NCI-H2107 (cell line): ENCODE results near the gene CMIP.

Source experiments
- DNase-seq: peaks from one replicate; lab custom pipeline; 2025; lab: John Stamatoyannopoulos, UW

The CMIP gene

DNA sequence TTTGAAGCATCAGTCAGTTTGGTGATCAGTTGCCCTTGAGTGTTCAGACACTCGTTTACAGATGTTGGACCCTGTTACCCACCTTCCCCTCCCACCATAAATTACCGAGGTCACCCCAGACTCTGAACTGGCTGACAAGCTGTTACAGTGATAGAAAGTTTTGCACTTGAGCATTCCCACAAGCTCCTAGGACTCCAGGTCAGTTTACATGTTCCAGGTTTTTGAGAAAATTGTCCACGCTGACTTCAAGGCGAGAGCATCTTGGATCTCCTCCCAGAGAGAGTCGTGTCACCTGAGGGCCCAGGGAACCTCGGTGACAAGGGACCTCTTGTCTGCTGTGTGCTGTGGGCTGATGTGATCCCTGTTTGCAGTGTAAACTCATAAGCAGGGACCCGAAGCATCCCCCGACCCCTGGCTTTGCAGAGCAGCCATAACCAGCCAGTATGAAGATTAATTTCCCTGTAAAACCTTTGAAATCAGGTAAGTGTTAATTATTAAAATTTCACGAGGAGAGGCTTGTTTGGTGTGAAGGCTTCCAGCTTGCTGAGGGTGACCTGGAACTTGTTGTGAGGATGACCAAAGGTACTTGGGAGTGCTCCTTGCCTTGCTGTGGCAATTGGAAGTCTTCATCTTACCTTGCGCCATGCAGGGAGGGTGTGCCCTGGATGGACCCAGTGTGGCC lies 91.2 kb downstream of the CMIP start:
- no peak for DNase-seq

DNA sequence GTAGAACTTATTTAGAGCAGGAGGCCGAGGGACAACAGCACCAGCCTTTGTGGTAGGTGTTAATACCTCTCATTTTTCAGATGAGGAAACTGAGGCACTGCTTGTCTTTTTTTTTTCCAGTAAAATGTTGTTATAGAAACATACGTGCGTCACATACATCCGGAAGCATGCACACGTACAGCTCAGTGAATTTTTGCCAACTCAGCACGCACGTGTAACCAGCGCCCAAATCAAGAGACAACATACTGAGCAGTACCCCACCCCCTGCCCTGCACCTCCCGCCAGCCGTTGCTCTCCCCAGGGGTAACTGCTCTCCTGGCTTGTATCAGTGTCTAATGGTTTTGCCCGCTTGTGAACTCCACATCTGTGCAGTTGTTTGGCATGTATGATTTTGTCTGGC lies 92.0 kb downstream of the CMIP start:
- DNase-seq, result no peak

DNA sequence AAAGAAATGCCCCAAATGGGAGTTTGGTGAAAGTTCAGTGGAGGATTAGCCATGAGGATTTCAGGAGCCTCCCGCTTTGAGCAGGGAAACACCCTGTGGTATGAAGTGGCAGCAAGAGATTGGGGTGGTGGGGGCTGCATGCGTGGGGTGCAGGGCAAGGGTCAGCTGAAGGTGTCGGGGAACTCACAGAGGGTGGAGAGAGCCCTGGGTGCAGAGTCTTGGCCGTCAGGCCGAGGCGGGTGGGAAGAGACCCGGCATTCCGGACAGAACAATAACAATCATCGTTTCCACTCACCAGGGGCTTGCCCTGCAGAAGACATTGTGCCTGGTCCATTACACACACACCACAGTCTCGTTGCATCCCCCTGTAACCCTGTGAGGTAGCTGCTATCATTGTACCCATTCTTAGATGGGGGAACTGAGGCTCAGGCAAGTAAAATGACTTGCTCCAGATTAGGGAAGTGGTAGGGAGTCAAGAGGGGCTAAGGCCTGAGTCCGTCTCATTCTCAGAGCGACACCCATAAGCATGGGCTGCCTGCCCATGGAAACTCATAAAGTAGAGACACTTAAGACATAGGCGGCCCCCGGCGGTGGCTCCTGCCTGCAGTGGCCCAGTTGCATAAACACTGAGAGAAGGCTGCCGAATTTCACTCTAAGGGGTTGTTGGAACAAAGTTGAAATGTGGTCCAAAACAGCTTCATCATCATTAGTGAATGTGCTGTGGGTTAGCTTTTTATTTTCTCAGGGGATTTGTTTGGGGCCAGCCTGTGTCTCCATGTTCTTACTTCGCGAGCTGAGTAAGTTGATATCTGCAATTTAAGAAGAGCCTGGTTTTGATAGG lies 93.3 kb downstream of the CMIP start:
- DNase-seq, result no peak

DNA sequence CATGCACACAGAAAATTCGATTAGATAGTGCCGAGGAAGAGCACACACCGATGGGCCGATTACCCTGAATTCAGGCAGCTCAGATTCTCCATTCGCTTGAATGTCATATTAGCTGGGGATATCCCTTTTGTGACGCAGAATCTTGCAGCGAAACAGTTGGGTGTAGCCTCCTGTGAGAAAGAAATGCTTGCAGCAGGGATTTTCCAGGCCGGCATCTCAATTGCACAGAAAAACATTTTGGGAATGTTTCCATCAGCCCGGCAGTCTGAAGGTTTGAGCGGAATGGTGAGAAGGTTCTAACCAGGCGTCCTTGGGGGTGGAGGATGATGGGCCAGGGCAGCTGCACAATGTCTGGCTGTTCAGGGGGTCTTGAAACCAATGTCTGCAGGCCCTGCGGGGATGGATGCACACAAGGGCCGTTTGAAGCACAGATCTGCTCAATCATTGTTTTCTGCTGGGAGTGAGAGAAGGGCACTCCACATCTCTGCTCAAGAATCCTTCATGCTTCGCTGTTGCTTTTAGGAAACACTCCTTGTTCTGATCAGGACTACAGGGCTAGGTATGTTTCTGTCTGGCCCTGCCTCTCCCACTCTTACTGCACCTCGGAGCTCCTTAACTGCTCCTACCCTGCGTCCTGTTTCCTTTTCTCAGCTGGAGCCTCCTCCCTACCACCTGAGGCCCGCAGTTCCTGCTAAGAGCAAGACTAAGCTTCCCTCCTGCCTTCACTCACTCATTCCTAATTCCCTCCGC lies 94.6 kb downstream of the CMIP start:
- no peak for DNase-seq

DNA sequence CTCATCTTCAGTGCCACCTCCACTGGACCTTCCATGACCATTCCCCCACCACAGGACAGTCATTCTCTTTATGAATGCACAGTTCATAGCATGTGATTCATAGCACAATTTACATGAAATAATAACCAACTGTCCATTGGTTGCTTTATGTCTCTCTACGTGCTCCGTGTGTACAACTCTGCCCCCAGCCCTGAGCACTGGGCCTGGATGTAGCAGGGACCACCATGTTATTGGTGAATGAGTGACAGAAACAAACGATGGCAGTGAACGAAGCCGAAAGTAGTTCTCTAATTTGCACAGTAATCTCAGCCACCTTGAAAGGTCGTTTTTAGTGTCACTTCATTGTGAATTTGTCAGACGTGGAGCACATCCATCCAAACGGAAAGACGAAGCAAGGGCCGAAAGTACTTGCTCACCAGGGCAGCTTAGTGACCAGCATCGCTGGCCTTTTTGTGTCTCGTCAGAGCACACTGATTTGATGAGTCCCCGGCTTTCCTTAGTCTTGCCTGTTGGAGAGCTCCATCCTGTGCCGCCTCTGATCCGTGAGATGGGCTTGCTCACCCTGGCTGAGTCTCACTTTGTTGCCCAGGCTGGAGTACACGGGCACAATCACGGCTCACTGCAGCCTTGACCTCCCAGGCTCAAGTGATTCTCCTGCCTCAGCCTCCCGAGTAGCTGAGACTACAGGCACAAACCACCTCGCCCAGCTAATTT lies 95.3 kb downstream of the CMIP start:
- no peak for DNase-seq

DNA sequence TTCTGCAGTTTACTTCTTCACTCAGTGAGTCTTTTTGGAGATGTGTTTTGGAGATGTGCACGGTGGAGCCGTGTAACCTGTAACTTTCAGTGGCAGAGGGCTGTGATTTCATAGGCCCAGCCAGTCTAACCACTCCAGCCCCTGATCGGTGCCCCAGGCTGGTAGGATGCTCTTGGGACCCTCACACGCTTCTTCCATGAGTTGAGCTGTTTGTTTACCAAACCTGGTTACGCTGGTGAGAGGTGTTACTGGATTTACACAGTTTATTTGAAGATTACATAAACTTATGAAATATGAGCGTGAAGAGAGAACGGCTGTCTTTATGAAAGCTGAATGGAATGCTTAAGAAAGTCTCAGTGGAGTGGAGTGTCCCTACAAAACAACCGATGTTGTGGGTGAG lies 96.7 kb downstream of the CMIP start:
- DNase-seq, result no peak

DNA sequence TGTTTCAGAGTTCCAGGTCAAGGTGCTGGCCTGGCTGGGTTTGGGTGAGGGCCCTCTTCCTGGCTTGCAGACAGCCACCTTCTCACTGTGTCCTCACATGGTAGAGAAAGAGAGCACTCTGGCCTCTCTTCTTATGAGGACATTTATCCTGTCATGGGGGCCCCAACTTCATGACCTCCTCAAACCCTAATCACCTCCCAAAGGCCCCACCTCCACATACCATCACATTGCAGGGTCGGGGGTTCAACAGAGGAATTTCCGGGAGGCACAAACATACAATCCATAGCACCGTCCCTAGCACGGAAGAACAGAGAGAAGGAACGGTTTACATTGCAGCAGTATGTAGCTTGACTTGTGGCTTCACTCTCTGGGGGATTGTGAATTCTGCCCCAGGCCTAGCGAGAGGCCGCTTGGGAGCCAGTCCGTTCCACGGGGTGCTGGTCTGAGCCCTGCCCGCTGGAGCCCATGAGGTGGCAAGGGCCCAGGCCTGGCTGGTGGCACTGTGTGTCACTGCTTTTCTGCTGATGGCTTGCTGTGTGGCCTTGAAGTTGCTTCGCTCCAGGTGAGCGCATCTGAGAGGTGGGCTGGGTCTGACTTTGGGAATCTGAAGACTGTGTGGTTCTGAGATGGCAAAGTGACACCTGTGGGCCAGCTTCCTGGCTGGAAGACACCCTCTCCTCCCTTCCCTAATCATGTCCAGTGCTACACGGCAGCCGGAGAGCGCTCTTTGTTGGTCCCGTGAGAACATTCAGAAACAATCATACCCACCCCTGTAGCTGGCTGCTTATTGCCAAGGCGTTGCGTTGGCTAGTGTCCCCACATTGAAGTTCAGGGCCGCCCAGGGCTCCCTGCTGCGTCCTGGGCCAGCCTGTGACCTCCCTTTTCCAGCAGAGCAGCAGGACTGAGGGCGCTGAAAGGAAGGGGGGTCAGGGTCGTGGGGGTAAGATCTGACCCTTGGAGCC lies 98.3 kb downstream of the CMIP start:
- no peak for DNase-seq

DNA sequence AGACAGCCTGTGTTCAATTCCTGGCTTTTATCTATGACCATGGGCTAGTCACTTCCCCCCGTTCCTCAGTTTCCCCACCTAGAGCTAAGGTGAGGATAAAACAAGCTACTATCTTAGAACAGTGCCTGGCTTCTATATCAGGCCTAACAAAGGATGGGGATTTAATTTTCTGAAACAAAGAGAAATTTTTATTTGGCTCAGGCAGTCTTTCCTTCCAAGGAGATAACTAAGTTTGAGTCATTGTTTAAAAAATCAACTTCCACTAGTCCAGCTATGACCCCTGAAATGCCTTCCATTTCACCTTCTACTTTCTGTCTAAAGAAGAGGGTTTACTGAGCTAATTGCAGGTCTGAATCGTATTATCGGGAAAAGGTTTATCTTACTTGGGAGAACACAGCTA lies 99.0 kb downstream of the CMIP start:
- no peak for DNase-seq

DNA sequence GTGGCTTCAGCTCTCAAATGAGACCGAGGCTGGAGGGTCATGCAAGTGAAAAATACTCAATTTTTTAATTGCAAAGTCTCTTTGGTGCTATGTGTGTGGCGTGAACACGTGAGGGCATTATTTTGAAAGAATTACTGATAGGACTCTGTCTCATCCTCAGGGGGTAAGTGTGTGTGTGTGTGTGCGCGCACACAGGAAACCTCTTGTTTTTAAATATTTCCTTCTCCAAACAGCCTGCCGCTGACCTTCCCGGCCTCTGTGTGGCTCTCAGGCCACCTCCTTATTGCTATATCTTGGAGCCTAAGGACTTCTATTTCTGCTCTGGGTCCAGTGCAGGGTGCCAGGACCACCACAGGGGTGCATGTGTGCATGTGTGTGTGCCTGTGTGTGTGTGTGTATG lies 99.7 kb downstream of the CMIP start:
- no peak for DNase-seq

DNA sequence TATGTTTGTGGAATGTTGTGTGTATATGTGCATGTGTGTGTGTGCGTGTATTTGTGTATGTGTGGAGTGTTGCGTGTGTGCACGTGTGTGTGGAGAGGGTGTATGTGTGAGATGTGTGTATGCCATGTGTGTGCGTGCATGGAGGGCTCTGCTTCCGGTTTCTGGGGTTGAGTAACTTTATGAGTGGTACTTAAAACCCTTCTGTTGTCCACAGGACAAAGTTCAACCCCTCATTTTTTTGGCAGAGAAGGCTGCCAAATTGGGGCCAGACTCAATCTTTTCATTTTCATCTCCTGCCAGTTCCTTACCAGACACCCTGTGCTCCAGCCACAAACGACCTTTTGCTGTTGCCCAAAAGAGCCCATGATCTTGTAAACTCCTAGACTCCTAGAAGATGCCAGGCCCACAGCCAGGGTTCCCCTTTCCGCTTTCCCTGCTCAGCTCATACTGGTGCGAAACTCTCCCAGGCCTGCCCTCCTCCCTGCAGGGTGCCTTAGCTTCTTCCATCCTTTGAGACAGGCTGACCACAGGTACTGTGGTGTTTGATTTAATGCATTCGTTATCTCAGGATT lies 100.2 kb downstream of the CMIP start:
- no peak for DNase-seq

DNA sequence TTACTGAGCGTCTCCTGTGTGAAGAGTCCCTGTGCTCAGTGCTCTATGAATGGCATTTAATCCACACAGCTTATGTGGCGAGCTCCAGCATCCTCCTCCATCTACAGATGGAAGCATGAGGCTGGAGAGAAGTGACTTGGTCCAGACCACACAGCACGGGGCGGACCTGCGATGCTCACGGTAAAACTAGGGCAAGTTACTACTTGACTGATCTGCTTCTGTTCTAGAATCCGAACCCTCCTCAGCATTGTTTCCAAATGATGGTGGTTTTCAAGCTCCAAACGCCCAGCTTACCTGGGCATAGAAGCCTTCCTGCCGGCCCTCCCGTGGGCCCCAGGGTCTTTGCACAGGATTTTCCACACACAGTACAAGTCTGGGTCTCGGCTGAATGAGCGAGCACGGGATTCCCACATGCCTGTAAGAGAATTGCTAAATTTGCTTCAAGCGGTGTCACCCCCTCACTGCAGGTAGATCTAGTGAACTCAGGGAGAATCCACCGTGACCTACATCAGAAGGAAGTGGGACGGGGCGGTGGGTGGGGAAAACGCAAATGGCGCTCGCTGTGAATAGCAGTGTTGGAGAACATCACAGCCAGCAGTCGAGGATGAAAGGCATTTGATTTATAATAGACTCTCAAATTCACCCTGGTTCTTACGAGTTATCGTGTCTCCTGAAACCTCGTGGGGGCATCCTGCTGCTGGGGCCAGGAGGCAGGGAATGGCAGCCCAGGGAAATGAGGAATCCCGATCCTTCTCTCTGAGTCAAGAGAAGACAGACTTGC lies 101.1 kb downstream of the CMIP start:
- no peak for DNase-seq

DNA sequence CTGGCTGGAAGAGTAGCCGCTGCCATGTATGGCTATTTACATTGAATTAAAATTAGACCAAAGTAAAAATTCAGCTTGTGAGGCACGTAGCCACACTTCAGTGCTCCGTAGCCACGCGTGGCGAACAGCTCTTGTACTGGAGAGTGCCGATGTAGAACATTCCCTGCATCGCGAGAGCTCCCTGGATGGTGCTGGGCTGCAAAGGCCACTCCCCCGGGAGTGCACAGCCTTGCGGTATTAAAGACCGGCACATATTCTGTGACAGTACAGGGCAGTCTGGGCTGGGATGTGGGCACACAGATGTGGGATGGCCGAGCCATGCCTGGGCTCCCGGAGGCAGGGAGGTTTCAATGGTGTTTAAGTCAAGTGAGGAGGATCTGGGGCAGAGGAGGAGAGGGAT lies 102.2 kb downstream of the CMIP start:
- no peak for DNase-seq

DNA sequence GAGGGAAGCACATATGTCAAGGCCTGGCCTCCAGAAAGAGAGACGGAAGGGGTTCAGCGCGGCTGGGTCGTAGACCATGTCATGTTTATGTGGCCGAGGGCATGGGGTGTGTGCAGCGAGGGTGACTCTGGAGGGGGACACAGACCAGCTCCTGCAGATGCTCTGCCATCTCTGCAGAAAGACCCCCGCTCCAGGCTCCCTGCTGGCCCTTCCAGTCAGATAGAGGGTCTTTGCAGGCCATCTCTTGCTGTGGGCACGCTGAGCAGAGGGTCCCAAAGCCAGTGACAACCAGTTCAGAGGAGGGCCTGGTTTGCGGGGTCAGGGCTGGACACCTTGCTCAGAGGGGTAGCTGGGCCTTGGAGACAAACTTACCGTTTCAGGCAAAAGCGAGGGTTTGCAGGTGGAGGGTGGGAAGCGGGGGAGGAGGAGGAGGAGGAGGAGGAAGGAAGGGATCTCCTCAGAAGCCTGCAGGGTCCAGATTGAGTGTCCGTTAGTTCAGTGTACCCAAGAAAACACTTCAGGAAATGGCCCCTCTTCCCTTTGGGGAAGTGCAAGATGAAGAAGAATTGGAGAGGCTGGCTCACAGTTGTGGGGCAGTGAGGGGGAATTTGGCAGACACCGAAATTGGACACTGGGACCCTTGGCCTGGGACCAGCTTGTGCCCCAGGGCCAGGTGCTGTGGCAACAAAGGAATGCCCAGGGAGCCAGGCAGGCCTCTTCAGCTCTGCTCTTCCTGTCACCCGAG lies 102.8 kb downstream of the CMIP start:
- DNase-seq, result no peak

DNA sequence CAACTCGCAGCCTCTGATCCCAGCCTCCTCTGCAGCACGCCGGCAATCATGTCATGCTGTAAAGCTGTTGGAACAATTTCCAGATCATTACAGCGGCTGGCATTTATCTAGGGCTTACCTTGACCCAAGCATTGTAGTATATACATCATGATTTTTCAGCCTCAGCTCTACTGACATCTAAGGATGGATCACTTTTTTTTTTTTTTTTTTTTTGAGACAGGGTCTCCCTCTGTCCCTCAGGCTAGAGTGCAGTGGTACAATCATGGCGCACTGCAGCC lies 103.3 kb downstream of the CMIP start:
- DNase-seq, result no peak

DNA sequence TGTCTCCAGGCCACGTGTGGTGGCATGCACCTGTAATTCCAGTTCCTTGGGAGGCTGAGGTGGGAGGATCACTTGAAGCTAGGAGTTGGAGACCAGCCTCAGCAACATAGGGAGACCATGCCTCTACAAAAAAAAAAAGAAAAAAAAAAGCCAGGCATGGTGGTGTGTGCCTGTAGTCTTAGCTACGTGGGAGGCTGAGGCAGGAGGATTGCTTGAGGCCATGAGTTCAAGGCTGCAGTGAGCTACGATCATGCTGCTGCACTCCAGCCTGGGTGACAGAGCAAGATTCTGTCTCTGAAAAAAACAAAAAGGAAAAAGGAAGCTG lies 103.9 kb downstream of the CMIP start:
- DNase-seq, result no peak

DNA sequence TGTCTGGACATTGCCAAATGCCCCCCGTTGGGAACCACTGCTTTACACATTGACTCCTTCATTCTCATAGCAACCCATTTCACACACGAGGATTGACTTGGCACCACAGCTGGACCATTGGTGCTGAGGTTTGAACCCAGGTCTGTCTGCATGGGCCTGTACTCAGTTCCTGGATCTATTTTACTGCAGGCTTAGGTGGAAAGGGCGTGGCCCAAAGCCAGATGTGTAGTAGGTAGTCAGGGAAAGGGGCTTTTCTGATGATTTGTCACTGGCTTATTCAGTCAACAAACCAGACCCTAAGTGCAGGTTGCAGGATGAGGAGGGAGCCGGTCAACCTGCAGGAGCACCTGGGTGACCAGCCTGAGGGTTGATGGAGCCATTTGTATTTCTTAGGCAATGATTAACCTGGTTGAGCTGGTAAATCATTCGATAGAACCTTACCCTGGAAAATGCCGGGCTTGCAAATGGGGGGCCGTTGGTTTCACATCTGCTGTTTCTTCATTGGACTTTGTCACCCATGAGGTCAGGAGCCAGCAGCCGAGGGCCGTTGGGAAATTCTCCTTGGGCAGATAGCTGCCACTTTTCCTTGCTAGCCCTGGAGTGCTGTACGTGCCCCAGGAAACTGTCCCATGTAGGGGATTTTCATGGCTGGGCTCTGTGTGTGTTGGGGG lies 104.4 kb downstream of the CMIP start:
- no peak for DNase-seq

DNA sequence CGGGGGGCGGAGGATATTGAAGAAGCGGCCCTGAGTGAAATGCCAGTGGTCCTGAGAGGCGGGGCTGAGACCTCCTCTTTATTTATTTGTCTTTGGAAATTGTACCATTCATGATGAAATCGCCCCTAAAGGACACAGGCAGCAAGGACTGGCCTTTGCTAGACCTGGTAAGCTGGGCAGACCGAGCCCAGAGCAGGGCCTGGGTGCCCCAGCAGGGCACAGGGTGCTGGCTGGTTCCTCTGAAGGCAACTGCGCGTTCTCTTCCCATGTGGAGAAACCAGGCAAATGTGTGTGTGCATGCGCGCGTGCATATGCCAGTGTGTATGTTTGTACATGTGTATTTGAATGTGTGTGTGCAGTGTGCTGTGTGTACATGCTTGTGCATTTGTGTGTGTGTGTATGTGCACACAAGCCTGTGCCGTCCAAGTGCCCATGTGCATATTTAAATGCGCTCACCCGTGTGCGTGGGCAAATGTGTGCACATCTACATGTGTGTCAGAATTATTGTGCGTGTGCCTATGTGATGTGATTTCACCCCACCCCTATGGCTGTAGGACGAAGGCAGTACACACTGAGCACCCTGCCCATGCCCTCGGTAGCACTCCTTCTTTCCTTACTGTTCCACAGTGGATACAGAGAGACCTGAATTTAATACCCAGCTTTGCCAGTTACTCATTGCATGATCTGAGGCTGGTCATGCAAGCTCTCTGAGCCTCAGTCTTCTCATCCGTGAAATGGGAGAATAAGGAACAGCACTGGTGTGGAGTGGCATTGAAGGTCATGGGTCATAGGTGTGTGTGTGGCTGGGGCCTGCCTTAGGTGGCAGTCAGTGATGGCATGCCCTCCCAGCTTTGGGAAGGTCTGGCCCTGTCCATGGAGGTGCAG lies 105.2 kb downstream of the CMIP start:
- DNase-seq, result no peak

DNA sequence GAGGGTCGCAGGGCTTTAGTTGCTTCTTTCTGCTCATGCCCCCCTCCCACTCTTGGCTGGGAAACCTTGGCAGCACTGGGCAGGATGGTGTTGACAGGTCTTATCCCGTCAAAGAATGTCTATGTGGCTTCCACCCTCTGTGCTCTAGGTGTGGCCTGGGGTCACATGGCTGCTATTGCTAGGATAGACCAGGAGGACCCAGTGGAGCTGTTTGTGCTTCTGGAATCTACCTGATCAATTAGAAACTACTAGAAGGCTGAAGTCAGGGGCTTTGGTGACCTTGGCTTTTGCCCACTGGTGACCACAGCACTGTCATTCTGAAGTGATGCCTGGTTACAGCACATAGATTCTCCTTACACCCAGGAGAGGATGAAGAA lies 105.8 kb downstream of the CMIP start:
- no peak for DNase-seq
